Panc1 (cell line): ENCODE data around the gene SMIM20.

Experiments used
- SIN3A ChIP-seq: IDR thresholded peaks from 2 replicates; pipeline ENCODE4 v1.6.1; 2012; ENCODE audit warnings: low read depth, mild to moderate bottlenecking, low read length, moderate library complexity, borderline replicate concordance; ENCODE audit not compliant: insufficient read depth
- TF ChIP-seq, protein P1 (sequence below), 2 experiments: IDR thresholded peaks; 2 replicates each; pipeline ENCODE4 v1.6.1; 2011 to 2012; ENCODE audit warnings: low read depth in 2 of 2, control low read depth in 1 of 2, low read length in 1 of 2, mild to moderate bottlenecking in 1 of 2, moderate library complexity in 1 of 2; ENCODE audit not compliant: insufficient read depth in 1 of 2
- TF ChIP-seq, protein P2 (sequence below): fragments of 450-650 bp; IDR thresholded peaks from 2 replicates; pipeline ENCODE4 v1.5.1; 2017; ENCODE audit warnings: mild to moderate bottlenecking

DNA sequence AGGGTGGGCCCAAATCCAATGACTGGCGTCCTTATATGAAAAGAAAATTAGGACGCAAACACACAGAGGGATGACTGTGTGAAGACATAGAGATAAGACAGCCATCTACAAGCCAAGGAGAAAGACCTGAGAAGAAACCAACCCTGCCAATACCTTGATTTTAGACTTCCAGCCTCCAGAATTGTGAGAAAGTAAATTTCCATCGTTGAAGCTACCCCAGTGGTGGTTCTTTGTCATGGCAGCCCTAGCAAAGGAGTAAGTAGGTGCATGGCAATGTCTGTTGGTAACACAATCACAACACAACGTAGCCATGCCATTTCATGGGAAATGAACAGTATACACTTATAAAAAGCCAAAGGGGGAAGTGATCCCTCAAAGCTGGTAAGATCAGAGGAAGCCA lies 25.3 kb downstream of the SMIM20 start:
- TF ChIP-seq, protein P1, sequence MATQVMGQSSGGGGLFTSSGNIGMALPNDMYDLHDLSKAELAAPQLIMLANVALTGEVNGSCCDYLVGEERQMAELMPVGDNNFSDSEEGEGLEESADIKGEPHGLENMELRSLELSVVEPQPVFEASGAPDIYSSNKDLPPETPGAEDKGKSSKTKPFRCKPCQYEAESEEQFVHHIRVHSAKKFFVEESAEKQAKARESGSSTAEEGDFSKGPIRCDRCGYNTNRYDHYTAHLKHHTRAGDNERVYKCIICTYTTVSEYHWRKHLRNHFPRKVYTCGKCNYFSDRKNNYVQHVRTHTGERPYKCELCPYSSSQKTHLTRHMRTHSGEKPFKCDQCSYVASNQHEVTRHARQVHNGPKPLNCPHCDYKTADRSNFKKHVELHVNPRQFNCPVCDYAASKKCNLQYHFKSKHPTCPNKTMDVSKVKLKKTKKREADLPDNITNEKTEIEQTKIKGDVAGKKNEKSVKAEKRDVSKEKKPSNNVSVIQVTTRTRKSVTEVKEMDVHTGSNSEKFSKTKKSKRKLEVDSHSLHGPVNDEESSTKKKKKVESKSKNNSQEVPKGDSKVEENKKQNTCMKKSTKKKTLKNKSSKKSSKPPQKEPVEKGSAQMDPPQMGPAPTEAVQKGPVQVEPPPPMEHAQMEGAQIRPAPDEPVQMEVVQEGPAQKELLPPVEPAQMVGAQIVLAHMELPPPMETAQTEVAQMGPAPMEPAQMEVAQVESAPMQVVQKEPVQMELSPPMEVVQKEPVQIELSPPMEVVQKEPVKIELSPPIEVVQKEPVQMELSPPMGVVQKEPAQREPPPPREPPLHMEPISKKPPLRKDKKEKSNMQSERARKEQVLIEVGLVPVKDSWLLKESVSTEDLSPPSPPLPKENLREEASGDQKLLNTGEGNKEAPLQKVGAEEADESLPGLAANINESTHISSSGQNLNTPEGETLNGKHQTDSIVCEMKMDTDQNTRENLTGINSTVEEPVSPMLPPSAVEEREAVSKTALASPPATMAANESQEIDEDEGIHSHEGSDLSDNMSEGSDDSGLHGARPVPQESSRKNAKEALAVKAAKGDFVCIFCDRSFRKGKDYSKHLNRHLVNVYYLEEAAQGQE (IDR thresholded peaks at IDR 0.05; ENCODE audit: insufficient read depth in 1 of 2, low read depth in 2 of 2, low read length in 1 of 2), result no peak
- TF ChIP-seq, protein P2, sequence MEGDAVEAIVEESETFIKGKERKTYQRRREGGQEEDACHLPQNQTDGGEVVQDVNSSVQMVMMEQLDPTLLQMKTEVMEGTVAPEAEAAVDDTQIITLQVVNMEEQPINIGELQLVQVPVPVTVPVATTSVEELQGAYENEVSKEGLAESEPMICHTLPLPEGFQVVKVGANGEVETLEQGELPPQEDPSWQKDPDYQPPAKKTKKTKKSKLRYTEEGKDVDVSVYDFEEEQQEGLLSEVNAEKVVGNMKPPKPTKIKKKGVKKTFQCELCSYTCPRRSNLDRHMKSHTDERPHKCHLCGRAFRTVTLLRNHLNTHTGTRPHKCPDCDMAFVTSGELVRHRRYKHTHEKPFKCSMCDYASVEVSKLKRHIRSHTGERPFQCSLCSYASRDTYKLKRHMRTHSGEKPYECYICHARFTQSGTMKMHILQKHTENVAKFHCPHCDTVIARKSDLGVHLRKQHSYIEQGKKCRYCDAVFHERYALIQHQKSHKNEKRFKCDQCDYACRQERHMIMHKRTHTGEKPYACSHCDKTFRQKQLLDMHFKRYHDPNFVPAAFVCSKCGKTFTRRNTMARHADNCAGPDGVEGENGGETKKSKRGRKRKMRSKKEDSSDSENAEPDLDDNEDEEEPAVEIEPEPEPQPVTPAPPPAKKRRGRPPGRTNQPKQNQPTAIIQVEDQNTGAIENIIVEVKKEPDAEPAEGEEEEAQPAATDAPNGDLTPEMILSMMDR, result no peak
- no peak for TF ChIP-seq SIN3A
